CD4-positive, alpha-beta T cell treated with Interleukin-6 for 4 hours (primary cell): Measurements from ENCODE around the gene UTP11.

Experiments
- DNase-seq: peaks from one replicate; pipeline ENCODE4 v3.0.0-alpha.2; 2020; ENCODE audit warnings: mixed read lengths

UTP11 gene

DNA sequence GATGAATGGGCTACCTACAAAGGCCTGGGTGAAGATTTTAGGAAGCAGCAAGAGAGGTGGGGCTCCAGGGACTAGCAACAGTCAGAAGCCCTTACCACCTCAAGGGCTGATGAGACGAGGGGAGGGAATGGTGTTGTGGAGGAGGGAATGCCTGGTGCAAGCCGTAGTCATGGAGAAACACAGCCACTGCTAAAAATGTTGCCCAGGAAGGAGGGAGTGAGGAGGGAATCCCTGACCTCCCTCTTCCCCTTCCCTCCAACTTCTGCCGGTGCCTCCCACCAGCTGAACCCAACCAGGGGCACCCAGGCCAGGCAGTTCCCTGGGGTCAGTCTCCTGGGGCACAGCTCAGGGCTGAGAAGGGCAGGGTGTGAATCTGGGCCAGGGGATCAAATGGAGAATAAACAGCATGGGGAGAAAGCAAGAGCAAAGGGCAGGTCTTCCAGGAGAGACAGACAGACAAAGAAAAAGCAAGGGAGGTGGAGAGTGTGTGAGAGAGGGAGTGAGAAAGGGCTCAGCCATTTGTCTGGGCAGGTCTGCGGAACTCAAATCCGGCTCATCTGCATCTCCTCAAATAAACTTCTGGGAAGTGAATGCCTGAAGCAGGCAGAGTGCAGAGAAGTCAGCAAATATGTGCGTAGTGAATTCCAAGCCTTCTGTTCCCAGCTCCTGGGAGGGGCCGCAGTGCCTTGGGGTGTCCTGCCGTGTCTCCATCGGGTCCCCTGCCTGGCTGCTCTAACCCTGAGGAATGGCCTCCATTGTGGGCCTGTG is 61.2 kb downstream of the UTP11 start:
- DNase-seq = no peak

DNA sequence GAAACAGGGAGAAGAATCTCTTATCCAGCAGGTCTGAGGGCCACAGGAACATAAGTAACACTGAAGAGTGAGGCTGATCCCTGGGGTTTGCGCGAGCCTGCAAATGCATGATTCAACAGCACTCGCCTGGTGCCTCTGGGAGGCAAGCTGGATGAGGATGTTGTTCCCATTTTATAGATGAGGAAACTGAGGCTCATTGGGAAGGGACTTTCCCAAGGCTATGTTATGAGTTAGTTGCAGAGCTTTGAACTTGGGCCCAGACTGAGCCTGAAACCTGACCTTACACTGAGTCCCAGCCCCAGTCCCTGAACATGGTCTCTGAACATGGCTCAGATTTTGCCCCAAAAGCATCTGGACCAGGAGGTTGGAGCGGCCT is 61.8 kb downstream of the UTP11 start:
- no peak for DNase-seq
